ENCODE results near the gene NAA60.

Gene NAA60

GRCh38 chr16:3439637-3440036 lies 3.8 kb upstream of the NAA60 start:
- TF ChIP-seq EP300 (IDR thresholded peaks at IDR 0.05; ENCODE audit: borderline replicate concordance) (no peak), RAD21 (IDR thresholded peaks at IDR 0.05; ENCODE audit: low read depth) (no peak), CREB1 (IDR thresholded peaks at IDR 0.05; ENCODE audit: low read depth) (no peak), TCF12 (IDR thresholded peaks at IDR 0.05; ENCODE audit: low read depth) (no peak), CEBPB (IDR thresholded peaks at IDR 0.05) (no peak), TAF1 (IDR thresholded peaks at IDR 0.05; ENCODE audit: low read depth) (no peak), YY1 (IDR thresholded peaks at IDR 0.05; ENCODE audit: low read depth) (no peak), TEAD4 (IDR thresholded peaks at IDR 0.05) (no peak), MAX (IDR thresholded peaks at IDR 0.05) (no peak), ZBTB7A (IDR thresholded peaks at IDR 0.05; ENCODE audit: low read depth) (no peak), EGR1 (IDR thresholded peaks at IDR 0.05) (no peak), FOXM1 (IDR thresholded peaks at IDR 0.05; ENCODE audit: borderline replicate concordance, low read depth) (no peak), NFIC (IDR thresholded peaks at IDR 0.05) (no peak)
- TF ChIP-seq, protein P1, sequence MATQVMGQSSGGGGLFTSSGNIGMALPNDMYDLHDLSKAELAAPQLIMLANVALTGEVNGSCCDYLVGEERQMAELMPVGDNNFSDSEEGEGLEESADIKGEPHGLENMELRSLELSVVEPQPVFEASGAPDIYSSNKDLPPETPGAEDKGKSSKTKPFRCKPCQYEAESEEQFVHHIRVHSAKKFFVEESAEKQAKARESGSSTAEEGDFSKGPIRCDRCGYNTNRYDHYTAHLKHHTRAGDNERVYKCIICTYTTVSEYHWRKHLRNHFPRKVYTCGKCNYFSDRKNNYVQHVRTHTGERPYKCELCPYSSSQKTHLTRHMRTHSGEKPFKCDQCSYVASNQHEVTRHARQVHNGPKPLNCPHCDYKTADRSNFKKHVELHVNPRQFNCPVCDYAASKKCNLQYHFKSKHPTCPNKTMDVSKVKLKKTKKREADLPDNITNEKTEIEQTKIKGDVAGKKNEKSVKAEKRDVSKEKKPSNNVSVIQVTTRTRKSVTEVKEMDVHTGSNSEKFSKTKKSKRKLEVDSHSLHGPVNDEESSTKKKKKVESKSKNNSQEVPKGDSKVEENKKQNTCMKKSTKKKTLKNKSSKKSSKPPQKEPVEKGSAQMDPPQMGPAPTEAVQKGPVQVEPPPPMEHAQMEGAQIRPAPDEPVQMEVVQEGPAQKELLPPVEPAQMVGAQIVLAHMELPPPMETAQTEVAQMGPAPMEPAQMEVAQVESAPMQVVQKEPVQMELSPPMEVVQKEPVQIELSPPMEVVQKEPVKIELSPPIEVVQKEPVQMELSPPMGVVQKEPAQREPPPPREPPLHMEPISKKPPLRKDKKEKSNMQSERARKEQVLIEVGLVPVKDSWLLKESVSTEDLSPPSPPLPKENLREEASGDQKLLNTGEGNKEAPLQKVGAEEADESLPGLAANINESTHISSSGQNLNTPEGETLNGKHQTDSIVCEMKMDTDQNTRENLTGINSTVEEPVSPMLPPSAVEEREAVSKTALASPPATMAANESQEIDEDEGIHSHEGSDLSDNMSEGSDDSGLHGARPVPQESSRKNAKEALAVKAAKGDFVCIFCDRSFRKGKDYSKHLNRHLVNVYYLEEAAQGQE (IDR thresholded peaks at IDR 0.05; ENCODE audit: low read depth) = no peak
- TF ChIP-seq, protein P2, sequence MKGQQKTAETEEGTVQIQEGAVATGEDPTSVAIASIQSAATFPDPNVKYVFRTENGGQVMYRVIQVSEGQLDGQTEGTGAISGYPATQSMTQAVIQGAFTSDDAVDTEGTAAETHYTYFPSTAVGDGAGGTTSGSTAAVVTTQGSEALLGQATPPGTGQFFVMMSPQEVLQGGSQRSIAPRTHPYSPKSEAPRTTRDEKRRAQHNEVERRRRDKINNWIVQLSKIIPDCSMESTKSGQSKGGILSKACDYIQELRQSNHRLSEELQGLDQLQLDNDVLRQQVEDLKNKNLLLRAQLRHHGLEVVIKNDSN (IDR thresholded peaks at IDR 0.05) = no peak

- TF ChIP-seq EP300 (IDR thresholded peaks at IDR 0.05; ENCODE audit: borderline replicate concordance) = no peak
- TF ChIP-seq CEBPB (IDR thresholded peaks at IDR 0.05) = no peak
Measured at GRCh38 chr16:3444032-3444388, 530 bp downstream of the NAA60 start.

GRCh38 chr16:3454093-3454492 lies 10.6 kb downstream of the NAA60 start:
- no peak for TF ChIP-seq TEAD4 (IDR thresholded peaks at IDR 0.05)
- TF ChIP-seq CREB1 (IDR thresholded peaks at IDR 0.05; ENCODE audit: low read depth) = no peak
- TF ChIP-seq YY1 (IDR thresholded peaks at IDR 0.05; ENCODE audit: low read depth) = no peak
- TF ChIP-seq, protein P1 (IDR thresholded peaks at IDR 0.05; ENCODE audit: low read depth) = no peak
- TF ChIP-seq, protein P2 (IDR thresholded peaks at IDR 0.05) = no peak
- no peak for TF ChIP-seq FOXM1 (IDR thresholded peaks at IDR 0.05; ENCODE audit: borderline replicate concordance, low read depth)
- TF ChIP-seq EP300 (IDR thresholded peaks at IDR 0.05; ENCODE audit: borderline replicate concordance) = no peak
- no peak for TF ChIP-seq ZBTB7A (IDR thresholded peaks at IDR 0.05; ENCODE audit: low read depth)
- TF ChIP-seq MAX (IDR thresholded peaks at IDR 0.05) = no peak
- TF ChIP-seq TCF12 (IDR thresholded peaks at IDR 0.05; ENCODE audit: low read depth) = no peak
- no peak for TF ChIP-seq TAF1 (IDR thresholded peaks at IDR 0.05; ENCODE audit: low read depth)
- TF ChIP-seq RAD21 (IDR thresholded peaks at IDR 0.05; ENCODE audit: low read depth) = no peak
- TF ChIP-seq EGR1 (IDR thresholded peaks at IDR 0.05) = no peak

- no peak for TF ChIP-seq YY1 (IDR thresholded peaks at IDR 0.05; ENCODE audit: low read depth)
- TF ChIP-seq MAX (IDR thresholded peaks at IDR 0.05) = no peak
Measured at GRCh38 chr16:3454631-3455147, 11.2 kb downstream of the NAA60 start.

DNA sequence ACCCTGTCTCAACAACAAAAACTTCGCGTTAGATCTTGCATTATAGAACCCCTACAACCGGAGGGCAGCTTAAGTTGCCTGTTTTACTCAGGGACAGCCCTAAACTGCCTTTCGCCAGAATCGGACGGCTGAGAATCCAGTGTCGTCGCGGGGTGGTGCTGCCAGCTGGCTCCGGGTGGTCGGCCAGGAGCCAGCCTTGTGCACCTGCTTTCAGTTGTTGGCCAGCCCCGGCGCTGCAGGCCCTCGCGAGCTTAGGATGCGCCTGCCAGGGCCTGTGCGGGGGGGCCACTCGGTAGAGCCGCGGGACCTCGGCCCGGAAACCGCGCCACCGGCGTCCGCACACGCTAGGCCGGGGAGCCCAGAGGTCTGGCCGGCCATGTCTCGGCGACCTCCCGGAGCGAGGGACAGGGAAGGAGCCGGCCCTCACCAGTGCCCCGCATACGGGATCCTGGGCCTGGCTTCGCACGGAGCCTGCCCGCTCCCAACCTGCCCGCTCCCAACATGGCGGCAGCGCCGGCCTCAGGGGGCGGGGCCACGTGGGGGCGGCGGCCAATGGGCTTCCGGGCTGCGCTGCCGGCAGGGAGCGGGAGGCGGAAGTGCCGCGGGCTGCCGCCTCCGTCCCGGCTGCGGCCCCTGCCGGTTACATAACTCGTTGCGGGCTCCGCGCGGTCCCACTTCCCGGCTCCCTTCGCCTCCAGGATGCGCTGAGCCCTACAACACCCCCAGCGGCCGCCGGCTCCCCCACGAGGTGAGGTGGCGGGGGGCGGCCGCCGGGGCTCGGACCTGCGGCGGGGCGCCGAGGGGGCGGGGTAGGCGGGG lies 14.2 kb downstream of the NAA60 start:
- TF ChIP-seq FOXM1 (IDR thresholded peaks at IDR 0.05; ENCODE audit: borderline replicate concordance, low read depth) = no peak
- TF ChIP-seq TAF1 (IDR thresholded peaks at IDR 0.05; ENCODE audit: low read depth) = peak; percentile 76
- TF ChIP-seq EGR1 (IDR thresholded peaks at IDR 0.05) = no peak; the same call in 1 of the 2 replicates
- no peak for TF ChIP-seq CREB1 (IDR thresholded peaks at IDR 0.05; ENCODE audit: low read depth)
- peak; percentile 11; the same call in 1 of the 2 replicates for TF ChIP-seq ZBTB7A (IDR thresholded peaks at IDR 0.05; ENCODE audit: low read depth)
- TF ChIP-seq TCF12 (IDR thresholded peaks at IDR 0.05; ENCODE audit: low read depth) = peak; percentile 31; the same call in 1 of the 2 replicates
- TF ChIP-seq MAX (IDR thresholded peaks at IDR 0.05) = peak; percentile 87
- TF ChIP-seq CEBPB (IDR thresholded peaks at IDR 0.05) = peak; percentile 48; the same call in 1 of the 2 replicates
- TF ChIP-seq EP300 (IDR thresholded peaks at IDR 0.05; ENCODE audit: borderline replicate concordance) = no peak
- TF ChIP-seq RAD21 (IDR thresholded peaks at IDR 0.05; ENCODE audit: low read depth) = peak; percentile 33; the same call in 1 of the 2 replicates
- peak; percentile 96 for TF ChIP-seq YY1 (IDR thresholded peaks at IDR 0.05; ENCODE audit: low read depth)
- peak; percentile 27; the same call in 1 of the 2 replicates for TF ChIP-seq TEAD4 (IDR thresholded peaks at IDR 0.05)
- TF ChIP-seq, protein P1 (IDR thresholded peaks at IDR 0.05; ENCODE audit: low read depth) = no peak
- no peak; the same call in 1 of the 2 replicates for TF ChIP-seq NFIC (IDR thresholded peaks at IDR 0.05)
- TF ChIP-seq, protein P2 (IDR thresholded peaks at IDR 0.05) = peak; percentile 90
